Measurements from ENCODE around the gene FCGBP.

FCGBP gene

GRCh38 chr19:39943586-39943985 is 9.2 kb upstream of the FCGBP start:
- no peak for DNase-seq

DNA sequence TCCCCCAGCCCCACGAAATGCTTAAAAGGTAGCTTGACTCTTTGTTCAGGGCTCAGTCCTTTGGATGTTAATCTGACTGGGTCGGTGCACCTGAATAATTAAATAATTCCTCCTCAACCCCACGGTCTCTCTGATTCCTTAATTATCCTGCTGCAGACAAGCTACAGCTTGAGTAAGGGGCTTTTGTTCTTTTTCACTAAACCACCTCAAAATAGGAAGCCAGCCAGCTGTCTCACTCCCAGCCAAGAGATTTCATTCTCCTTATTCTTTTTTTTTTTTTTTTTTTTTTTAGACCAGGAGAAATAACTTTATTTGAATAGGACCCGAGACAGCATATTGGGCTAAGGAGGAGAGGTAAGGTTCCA is 7.9 kb upstream of the FCGBP start:
- no peak for DNase-seq

- DNase-seq = no peak
Measured at GRCh38 chr19:39941615-39942365, 7.4 kb upstream of the FCGBP start.

DNA sequence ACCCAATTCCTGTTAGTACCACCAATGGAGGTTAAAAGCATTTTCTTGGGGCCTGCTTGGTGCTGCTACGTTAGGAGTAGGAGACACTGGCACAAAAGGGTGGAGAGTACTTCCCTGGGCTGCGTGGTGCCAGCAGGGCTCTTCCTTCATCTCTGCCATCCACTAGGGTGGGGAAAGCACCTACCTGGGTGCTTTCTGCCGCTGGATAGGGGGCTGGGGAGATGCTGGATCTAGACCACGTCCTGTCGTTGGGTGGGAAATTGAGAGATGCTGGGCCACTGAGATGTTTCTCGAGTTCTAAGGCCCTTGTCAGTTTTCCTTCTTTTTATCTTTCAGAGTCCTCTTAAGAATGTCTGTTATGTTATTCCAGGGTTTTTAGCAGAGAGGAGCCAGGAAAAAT is 6.7 kb upstream of the FCGBP start:
- DNase-seq = no peak

- no peak for DNase-seq
Measured at GRCh38 chr19:39940221-39940833, 5.9 kb upstream of the FCGBP start.

GRCh38 chr19:39939556-39939955 is 5.1 kb upstream of the FCGBP start:
- DNase-seq = no peak

DNA sequence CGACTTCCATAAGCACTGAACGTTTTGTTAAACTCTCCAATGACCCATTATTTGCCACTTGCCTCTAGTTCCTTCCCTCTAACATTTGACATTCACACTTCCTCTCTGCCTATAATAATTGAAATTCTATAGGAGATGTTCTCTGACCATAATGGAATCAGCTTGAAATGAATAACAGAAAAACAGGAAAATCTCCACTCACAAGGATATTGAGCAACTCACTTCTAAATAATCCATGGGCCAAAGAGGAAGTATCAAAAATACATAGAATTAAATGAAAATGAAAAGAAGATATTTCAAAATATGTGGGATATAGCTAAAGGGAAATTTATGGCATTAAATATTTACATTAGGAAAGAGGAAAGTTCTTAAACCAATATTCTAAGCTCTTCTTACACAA is 3.4 kb upstream of the FCGBP start:
- DNase-seq = no peak

DNA sequence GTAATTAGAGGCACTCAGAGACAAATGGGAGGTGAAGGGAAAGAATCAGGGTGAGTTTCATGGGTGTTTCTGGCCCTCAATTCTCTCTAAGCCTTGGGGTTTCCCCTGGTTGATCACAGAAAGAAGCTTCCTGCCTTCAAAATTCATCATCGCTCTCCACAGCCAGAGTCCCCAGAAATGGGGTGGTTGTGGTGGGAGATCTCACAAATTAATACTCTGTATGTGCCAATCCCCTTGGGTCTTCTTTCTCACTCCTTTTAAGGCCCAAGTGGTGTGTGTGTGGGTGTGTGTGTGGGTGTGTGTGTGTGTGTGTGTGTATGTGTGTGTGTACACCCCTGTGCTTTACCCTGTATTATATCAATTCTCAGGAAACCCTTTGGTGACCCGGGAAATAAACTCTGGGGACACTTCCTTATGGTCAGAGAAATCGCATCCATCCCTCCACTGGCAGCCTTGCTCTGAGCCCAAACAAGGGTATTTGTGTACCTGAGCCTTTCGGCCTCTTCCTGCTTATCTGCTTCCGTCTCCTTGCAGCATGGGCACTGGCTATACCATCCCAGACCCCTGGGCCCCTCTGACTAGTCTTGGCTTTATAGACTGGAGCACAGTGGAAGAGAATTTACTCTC is 2.8 kb upstream of the FCGBP start:
- no peak for DNase-seq

- no peak for DNase-seq
Measured at GRCh38 chr19:39936622-39937021, 2.2 kb upstream of the FCGBP start.

DNA sequence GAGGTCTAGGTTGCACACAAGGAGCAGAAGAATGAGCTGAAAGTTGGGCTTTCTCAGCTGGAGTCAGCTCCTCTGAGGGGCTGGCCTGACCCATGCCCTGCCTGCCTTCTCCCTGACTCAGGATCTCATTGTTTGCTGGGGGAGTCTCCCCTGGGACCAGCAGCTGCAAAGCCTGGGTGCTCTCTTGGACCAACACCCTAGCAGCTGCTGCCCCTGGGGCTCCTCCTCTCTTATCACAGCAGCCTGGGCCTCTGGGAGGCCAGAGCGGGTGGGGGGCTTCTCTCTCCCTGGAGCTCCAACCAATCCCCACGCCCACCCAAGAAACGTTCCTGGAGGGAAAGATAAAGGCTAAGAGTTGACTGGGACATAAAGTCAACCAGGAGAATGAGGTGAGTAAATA is 1.6 kb upstream of the FCGBP start:
- DNase-seq = no peak

DNA sequence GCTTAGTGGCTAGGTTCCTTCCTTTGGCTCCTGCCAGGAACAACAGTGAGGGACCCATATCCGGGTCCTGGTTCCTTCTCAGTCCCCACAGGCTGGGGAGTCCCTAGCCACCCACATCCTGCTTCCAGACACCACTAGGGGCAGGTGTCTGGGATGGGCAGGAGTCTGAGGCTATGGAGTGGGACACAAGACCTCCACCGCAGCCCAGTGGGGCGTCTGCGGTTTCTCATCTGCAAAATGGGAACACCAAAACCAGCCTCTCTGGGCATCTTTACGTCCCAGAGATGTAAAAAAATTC is 879 bp upstream of the FCGBP start:
- DNase-seq = no peak

DNA sequence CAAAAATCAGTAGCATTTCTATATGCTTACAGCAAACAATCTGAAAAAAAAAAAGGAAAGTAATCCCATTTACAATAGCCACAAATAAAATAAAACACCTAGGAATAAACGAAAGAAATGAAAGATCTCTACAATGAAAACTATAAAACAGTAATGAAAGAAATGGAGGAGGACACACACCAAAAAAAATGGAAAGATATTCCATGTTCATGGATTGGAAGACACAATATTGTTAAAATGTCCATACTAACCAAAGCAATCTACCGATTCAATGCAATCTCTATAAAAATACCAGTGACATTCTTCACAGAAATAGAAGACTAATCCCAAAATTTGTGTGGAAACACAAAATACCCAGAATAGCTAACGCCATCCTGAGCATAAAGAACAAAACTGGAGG is 4.7 kb downstream of the FCGBP start:
- no peak for DNase-seq

DNA sequence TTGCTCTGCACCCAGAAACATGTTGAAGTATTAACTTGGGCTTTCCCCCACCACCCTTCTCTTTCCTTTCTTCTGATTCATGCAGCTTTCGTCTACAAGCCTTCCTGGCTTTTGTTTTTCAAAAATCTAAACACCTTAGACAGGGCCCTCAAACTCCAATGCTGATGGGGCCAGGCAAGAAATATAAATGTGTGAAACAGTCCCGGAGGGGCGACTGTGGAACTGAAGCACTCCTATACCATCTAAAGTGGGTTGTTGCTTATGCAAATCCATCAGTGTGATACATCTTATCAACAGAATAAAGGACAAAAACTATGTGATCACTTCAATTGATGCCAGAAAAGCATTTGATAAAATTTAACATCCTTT is 6.1 kb downstream of the FCGBP start:
- DNase-seq = no peak

- DNase-seq = no peak
Measured at GRCh38 chr19:39927524-39928356, 6.7 kb downstream of the FCGBP start.

GRCh38 chr19:39927076-39927475 is 7.4 kb downstream of the FCGBP start:
- no peak for DNase-seq

DNA sequence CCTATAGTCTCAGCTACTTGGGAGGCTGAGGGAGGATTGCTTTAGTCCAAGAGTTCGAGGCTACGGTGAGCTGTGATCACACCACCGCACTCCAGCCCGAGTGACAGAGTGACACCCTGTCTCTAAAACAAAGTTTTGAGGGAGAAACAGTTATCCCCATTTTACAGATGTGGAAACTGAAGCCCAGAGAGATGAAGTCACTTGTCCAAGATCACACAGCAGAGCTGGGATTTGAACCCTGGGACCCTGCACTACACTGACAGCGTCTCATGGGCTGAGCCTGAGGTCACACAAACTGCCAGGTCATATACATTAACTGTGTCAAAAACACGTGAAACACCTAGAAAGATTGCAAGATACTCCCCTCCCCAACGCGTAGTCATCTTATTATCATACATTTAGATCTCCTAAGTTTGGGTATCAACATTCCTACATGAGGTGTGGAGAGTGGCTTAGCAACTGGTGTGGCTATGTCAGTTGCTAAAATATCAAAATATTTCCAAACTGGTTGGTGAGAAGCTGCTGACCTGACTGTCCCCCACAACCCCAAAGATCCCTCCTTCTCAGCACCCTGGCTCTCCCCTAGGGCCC is 8.2 kb downstream of the FCGBP start:
- DNase-seq = no peak

DNA sequence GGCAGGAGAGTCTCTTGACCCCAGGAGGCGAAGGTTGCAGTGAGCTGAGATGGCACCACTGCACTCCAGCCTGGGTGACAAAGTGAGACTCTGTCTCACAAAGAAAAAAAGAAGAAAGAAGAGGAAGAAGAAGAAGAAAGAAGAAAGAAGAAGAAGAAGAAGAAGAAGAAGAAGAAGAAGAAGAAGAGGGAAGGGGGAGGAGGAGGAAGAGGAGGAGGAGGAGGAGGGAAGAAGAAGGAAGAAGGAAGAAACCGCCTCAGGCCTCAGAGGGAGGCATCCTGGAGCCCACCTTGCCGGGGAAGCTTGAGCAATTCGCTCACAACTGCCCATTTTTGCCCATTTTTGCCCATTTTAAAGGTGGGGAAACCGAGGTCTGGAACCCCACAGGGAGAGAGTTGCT is 9.5 kb downstream of the FCGBP start:
- DNase-seq = no peak

DNA sequence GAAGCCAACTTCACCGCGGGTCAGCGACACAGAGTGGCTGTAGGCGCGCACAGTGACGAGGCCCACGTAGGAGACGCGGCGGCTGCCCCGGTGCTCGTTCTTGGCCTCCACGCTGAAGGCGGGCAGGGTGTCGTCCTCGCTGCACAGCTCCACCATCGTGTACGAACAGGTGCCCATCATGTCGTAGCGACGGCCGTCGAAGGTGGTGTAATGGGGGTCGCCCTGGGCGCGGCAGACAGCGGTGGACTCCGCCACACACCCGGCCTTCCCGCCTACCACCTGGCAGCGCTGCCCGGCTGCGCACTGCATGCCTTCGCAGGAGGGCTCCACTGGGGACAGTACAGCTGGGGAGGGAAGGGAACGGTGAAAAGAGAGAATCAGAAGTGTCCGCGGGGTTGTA is 10.0 kb downstream of the FCGBP start:
- no peak for DNase-seq

DNA sequence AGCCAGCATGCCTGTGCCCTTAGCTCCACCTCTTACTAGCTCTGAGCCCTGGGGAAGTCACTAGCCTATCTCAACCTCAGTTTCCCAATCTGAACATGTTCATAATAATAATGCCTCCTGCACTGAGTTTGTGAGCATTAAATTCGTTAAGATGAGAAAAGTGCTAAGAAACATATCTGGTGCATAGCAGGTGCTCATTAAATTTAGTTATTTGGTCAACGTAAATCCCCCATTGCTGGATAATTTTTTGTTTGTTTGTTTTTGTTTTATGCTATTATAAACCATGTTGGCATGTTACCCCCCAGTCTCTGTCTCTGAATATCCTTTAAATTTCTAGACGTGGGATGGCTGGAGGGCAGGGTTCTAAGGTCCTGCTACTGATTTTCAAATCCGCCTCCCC is 10.6 kb downstream of the FCGBP start:
- no peak for DNase-seq

DNA sequence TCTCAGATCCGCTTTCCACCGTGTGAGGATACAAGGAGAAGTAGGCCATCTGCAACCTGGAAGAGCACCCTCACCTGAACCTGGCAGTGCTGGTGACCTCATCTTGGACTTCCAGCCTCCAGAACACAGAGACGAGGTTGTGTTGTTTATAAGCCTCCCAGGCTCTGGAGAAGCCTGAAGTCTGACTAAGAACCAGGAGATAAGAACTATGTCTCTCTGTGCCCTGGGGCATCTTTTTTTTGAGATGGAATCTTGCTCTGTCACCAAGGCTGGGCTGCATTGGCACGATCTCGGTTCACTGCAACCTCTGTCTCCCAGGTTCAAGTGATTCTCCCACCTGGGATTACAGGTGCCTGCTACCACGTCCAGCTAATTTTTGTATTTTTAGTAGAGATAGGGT is 14.5 kb downstream of the FCGBP start:
- DNase-seq = no peak

GRCh38 chr19:39918183-39918651 is 16.2 kb downstream of the FCGBP start:
- no peak for DNase-seq

DNA sequence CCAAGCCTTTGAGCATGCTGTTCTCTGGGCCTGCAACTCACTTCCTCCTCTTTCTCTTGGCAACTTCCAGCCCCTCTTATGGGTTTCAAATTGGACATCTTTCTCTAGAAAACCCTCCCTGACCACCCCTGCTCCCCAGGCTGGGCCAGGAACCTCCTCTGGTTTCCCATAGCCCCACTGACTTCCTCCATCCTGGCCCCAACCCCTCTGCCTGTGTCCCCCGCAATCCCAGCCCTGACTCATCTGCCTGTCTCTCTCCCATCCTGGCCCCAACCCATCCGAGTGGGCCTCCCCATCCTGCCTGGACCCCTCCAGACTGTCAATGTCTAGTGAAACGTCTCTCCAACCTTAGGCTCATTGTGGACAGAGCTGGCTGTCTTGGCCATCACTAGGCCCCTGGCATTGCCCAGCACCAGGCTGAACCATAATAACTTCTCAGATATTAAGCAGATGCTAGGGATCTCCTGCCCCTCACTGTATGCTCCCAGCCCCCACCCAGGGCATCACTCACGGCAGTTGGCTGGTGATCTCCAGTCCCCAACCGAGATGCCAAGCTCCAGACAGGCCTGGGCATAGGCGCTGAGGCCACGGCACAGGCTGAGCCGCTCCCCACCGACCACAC is 16.8 kb downstream of the FCGBP start:
- no peak for DNase-seq

- no peak for DNase-seq
Measured at GRCh38 chr19:39916851-39917396, 17.5 kb downstream of the FCGBP start.

Measured in NCI-H446 treated with DMSO at 0.1 percent for 48 hours (cell line).